ENCODE measurements around the gene CMKLR1. TPM values are rescaled to one million over a fixed set of nuclear protein-coding genes. Genes with fewer than 3 reads are reported as not detected.

The CMKLR1 gene
- total and polyA plus RNA-seq, 10 of the 15 experiments (the other 5 are each of a cell fraction or from before 2014, with no cell fraction given): 13.8 to 52.3 (median 26.2) TPM

DNA sequence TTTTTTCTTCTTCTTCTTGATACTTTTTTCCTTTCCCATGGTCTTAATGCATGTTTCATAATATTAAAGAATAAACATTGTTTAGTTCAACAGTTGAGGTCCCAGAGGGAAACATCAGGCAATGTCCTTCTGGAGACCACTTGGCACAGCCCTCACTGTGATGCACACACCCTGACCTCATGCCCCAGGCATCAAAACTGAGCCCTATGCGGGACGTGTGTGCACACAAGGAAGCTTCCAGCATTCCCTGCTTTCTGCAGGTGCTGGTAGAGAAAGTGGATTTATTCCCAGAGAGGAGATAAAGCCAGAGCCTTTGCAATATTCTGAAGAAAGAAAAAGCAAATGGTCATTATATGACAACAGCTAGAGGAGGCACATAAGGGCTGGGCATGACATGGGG, 16.0 kb upstream of the CMKLR1 start:
- H3K79me2 ChIP-seq (ENCODE audit: control insufficient read depth, insufficient read depth, low read length): no peaks in the 10 kb centered on the region
- WGBS (ENCODE audit: insufficient coverage, insufficient replicate concordance, low lambda C conversion rate, missing lambda C conversion rate): 81% methylated on average over 2 of the region's 2 CpGs
- H3K9me3 ChIP-seq (replicated peaks; ENCODE audit: control insufficient read depth, insufficient read depth, low read length): peaks cover 3% of the 10 kb centered on the region; the same call in 2 of the 3 replicates
- RAD21 ChIA-PET (ENCODE audit: unreplicated experiment): no interaction called here
- H4K20me1 ChIP-seq (ENCODE audit: control insufficient read depth, insufficient read depth): no peaks in the 10 kb centered on the region
- H3K9ac ChIP-seq (ENCODE audit: control insufficient read depth, insufficient read depth, low read length): no peak overlapping the region
- H3K4me3 ChIP-seq: no peak overlapping the region
- intact Hi-C loops (cut with micrococcal nuclease; ENCODE audit: unreplicated experiment) (no loop called here), in situ Hi-C loops (cut with MboI) (no loop called here)
- H3K4me1 ChIP-seq (ENCODE audit: control insufficient read depth, insufficient read depth, low read length): peaks cover 14% of the 10 kb centered on the region
- H3K4me2 ChIP-seq (ENCODE audit: control insufficient read depth, insufficient read depth): no peak overlapping the region
- no TSS peak for BruUV-seq (replicated peaks)
- POLR2A ChIA-PET: no interaction called here
- no peak overlapping the region for H2AFZ ChIP-seq (ENCODE audit: control insufficient read depth, low read depth, low read length)
- no peaks in the 10 kb centered on the region for H3K27me3 ChIP-seq (replicated peaks in 1 of 2; ENCODE audit: control insufficient read depth in 2 of 2, insufficient read depth in 2 of 2, low read length in 1 of 2)
- CTCF ChIA-PET: interaction anchor here (2.3 kb wide), 1 partner anchor 102 kb away, joined by 5 read pairs; no protein-coding TSS in a partner anchor
- ATAC-seq (no peak), FAIRE-seq (no peak), DNase-seq (ENCODE audit: low read depth, low spot score) (no peak)
- TF ChIP-seq FOS (IDR thresholded peaks at IDR 0.05; ENCODE audit: borderline replicate concordance, extremely low read depth, insufficient read length): no peak
- TF ChIP-seq MEF2A (IDR thresholded peaks at IDR 0.05; ENCODE audit: insufficient read depth, low read depth, low read length): no peak
- TF ChIP-seq, protein P1, sequence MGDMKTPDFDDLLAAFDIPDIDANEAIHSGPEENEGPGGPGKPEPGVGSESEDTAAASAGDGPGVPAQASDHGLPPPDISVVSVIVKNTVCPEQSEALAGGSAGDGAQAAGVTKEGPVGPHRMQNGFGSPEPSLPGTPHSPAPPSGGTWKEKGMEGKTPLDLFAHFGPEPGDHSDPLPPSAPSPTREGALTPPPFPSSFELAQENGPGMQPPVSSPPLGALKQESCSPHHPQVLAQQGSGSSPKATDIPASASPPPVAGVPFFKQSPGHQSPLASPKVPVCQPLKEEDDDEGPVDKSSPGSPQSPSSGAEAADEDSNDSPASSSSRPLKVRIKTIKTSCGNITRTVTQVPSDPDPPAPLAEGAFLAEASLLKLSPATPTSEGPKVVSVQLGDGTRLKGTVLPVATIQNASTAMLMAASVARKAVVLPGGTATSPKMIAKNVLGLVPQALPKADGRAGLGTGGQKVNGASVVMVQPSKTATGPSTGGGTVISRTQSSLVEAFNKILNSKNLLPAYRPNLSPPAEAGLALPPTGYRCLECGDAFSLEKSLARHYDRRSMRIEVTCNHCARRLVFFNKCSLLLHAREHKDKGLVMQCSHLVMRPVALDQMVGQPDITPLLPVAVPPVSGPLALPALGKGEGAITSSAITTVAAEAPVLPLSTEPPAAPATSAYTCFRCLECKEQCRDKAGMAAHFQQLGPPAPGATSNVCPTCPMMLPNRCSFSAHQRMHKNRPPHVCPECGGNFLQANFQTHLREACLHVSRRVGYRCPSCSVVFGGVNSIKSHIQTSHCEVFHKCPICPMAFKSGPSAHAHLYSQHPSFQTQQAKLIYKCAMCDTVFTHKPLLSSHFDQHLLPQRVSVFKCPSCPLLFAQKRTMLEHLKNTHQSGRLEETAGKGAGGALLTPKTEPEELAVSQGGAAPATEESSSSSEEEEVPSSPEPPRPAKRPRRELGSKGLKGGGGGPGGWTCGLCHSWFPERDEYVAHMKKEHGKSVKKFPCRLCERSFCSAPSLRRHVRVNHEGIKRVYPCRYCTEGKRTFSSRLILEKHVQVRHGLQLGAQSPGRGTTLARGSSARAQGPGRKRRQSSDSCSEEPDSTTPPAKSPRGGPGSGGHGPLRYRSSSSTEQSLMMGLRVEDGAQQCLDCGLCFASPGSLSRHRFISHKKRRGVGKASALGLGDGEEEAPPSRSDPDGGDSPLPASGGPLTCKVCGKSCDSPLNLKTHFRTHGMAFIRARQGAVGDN (IDR thresholded peaks at IDR 0.05): no peak
- TF ChIP-seq, protein P2, sequence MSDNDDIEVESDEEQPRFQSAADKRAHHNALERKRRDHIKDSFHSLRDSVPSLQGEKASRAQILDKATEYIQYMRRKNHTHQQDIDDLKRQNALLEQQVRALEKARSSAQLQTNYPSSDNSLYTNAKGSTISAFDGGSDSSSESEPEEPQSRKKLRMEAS (IDR thresholded peaks at IDR 0.05; ENCODE audit: low read depth, low read length): no peak
- TF ChIP-seq MYB (IDR thresholded peaks at IDR 0.05; ENCODE audit: borderline replicate concordance, low read depth, low read length): no peak
- TF ChIP-seq YY1 (IDR thresholded peaks at IDR 0.05; ENCODE audit: low read depth, low read length): no peak
- TF ChIP-seq, protein P3, sequence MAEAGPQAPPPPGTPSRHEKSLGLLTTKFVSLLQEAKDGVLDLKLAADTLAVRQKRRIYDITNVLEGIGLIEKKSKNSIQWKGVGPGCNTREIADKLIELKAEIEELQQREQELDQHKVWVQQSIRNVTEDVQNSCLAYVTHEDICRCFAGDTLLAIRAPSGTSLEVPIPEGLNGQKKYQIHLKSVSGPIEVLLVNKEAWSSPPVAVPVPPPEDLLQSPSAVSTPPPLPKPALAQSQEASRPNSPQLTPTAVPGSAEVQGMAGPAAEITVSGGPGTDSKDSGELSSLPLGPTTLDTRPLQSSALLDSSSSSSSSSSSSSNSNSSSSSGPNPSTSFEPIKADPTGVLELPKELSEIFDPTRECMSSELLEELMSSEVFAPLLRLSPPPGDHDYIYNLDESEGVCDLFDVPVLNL (IDR thresholded peaks at IDR 0.05; ENCODE audit: low read depth, low read length): no peak
- no peak for TF ChIP-seq SP1 (IDR thresholded peaks at IDR 0.05; ENCODE audit: low read depth, low read length)
- no peak for TF ChIP-seq ZNF274 (IDR thresholded peaks at IDR 0.05; ENCODE audit: insufficient read depth, insufficient read length)
- no peak for TF ChIP-seq IRF5 (IDR thresholded peaks at IDR 0.05; ENCODE audit: borderline replicate concordance)
- no peak for TF ChIP-seq ZNF622 (IDR thresholded peaks at IDR 0.05)
- no peak for TF ChIP-seq TCF3 (IDR thresholded peaks at IDR 0.05; ENCODE audit: borderline replicate concordance, insufficient read depth, low read depth, low read length)
- H3K27ac ChIP-seq (ENCODE audit: control insufficient read depth, insufficient read depth): no peak overlapping the region
- SMC1A ChIA-PET (ENCODE audit: uncharacterized antibody, unreplicated experiment): interaction anchor here (1.1 to 1.7 kb wide), 2 partner anchors 16 to 18 kb away, joined by 3 to 6 read pairs; partner anchors contain the start of gene CMKLR1
- H3K36me3 ChIP-seq (ENCODE audit: control insufficient read depth in 2 of 2, insufficient read depth in 2 of 2, low read length in 1 of 2): no peaks in the 10 kb centered on the region
